ENCODE results near the gene CCDC50.

DNA sequence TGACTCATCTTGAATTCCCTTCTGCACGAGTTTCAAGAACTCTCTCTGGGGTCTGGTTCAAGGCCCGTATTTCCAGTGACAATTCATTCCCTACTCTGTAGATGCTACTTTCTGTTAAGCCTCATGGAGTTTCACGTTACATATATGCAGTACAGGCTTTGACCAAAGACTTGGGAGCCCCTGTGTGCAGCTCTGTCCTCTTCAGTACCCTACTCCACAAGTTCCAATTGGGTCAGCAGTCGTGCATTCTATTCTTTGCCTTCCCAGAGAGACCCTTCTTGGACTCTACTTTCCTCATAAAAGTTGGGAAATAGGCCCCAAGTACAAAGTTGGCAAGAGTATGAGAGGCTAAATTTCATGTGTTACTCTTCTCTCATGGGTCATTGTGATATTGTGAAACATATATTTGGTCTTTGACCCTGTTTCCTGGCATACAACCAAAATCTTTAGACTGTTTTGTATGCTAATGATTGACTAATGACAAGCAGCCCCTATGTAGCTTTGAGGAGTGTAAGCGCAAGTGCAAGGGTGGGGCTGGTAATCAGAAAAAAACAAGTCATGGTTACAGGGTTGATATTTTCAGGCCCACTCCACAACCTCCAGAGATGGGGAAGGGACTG lies 15.0 kb upstream of the CCDC50 start:
- no peak for TF ChIP-seq GATA2 (IDR thresholded peaks at IDR 0.05; ENCODE audit: low read depth, low read length)
- no peak for TF ChIP-seq GATA3 (IDR thresholded peaks at IDR 0.05; ENCODE audit: low read depth, low read length)

All from SH-SY5Y (cell line).